Vagina (tissue), 2 donors: ENCODE data around the gene TERB2.
"Not testable (repeated sequence)": the region's sequence is repeated elsewhere in the genome, so short reads cannot be mapped to it uniquely, and the experiment has no call there.

Experiments used
- POLR2A ChIP-seq, 2 donors: fragments of 450-650 bp; IDR thresholded peaks; one replicate each; pipeline ENCODE4 v1.6.1; 2017; ENCODE audit warnings: antibody characterized with exemption in 2 of 2, mild to moderate bottlenecking in 2 of 2, moderate library complexity in 2 of 2
- POLR2AphosphoS5 ChIP-seq, 2 donors: sonication (generic); formaldehyde crosslinking; IDR thresholded peaks; one replicate each; pipeline ENCODE4 v1.9.0; 2017; ENCODE audit warnings: antibody characterized with exemption in 2 of 2, mild to moderate bottlenecking in 2 of 2, low read depth in 1 of 2; ENCODE audit not compliant: insufficient read depth in 1 of 2
- TF ChIP-seq, protein P1 (sequence below), 3 experiments: fragments of 450-650 bp in 2 of 3; fragments of 200-600 bp in 1 of 3; sonication (generic) in 1 of 3; IDR thresholded peaks; one replicate each; pipeline ENCODE4 v1.5.1; 2017 to 2019; ENCODE audit warnings: antibody characterized with exemption in 3 of 3, mild to moderate bottlenecking in 2 of 3, moderate library complexity in 2 of 3

DNA sequence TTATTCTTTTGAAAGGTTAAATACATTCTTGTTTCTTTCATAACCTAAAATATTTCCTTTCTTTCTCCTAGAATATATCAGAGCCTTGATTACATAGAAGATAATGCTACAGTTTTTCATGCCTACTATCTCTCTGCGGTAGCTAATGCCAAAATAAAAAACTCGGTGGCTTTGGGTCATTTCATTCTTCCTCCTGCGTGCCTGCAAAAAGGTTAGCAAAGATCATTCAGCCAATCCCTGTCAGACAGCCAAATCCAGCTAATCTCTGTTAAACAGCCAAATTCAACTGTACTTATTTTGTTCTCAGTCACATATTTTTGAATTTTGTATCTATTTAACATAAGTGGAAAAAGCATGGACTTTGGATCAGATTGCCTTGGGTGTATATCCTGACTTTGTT, 1.8 kb downstream of the TERB2 start:
- TF ChIP-seq, protein P1, sequence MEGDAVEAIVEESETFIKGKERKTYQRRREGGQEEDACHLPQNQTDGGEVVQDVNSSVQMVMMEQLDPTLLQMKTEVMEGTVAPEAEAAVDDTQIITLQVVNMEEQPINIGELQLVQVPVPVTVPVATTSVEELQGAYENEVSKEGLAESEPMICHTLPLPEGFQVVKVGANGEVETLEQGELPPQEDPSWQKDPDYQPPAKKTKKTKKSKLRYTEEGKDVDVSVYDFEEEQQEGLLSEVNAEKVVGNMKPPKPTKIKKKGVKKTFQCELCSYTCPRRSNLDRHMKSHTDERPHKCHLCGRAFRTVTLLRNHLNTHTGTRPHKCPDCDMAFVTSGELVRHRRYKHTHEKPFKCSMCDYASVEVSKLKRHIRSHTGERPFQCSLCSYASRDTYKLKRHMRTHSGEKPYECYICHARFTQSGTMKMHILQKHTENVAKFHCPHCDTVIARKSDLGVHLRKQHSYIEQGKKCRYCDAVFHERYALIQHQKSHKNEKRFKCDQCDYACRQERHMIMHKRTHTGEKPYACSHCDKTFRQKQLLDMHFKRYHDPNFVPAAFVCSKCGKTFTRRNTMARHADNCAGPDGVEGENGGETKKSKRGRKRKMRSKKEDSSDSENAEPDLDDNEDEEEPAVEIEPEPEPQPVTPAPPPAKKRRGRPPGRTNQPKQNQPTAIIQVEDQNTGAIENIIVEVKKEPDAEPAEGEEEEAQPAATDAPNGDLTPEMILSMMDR (IDR thresholded peaks at IDR 0.05), result not testable (repeated sequence)
- TF ChIP-seq POLR2A (IDR thresholded peaks at IDR 0.05); POLR2AphosphoS5 (IDR thresholded peaks at IDR 0.05; ENCODE audit: insufficient read depth in 1 of 2, low read depth in 1 of 2): not testable (repeated sequence)
